DND-41 (cell line): ENCODE measurements around the gene RNF34.

Experiments used
- ATAC-seq: fragments of 200-7000 bp; cut with Tn5 transposase; 3 replicates; pipeline ENCODE4 v1.9.1; 2021; ENCODE audit warnings: low read depth; ENCODE audit not compliant: insufficient read depth
- DNase-seq: peaks from one replicate; pipeline ENCODE4 v3.0.0-alpha.2; 2020
- H2AFZ ChIP-seq: 2 replicates; pipeline ENCODE4 v1.6.0; 2012; ENCODE audit warnings: low read depth, low read length
- H3K27ac ChIP-seq: 2 replicates; pipeline ENCODE4 v1.5.1; 2012; ENCODE audit warnings: low read length, inconsistent platforms
- H3K27me3 ChIP-seq: fragments of 200-600 bp; sonication (generic); 2 replicates; pipeline ENCODE4 v1.6.0; 2012; ENCODE audit warnings: low read length, mild to moderate bottlenecking, inconsistent platforms; ENCODE audit not compliant: insufficient read depth, poor library complexity
- H3K36me3 ChIP-seq: 2 replicates; pipeline ENCODE4 v1.5.1; 2012; ENCODE audit warnings: low read length, inconsistent platforms; ENCODE audit not compliant: insufficient read depth
- H3K4me1 ChIP-seq: 2 replicates; pipeline ENCODE4 v1.5.1; 2012; ENCODE audit warnings: mild to moderate bottlenecking, low read length; ENCODE audit not compliant: insufficient read depth
- H3K4me2 ChIP-seq: 2 replicates; pipeline ENCODE4 v1.6.0; 2012; ENCODE audit warnings: mild to moderate bottlenecking, moderate library complexity, low read length, inconsistent platforms; ENCODE audit not compliant: insufficient read depth
- H3K4me3 ChIP-seq, 2 experiments: fragments of 200-600 bp in 1 of 2; shearing (Covaris generic) in 1 of 2; 2 replicates each; pipeline ENCODE4 v1.5.1; 2012 to 2016; ENCODE audit warnings: inconsistent platforms in 2 of 2, low read length in 2 of 2, mild to moderate bottlenecking in 2 of 2, low read depth in 1 of 2, moderate library complexity in 1 of 2
- H3K79me2 ChIP-seq: 2 replicates; pipeline ENCODE4 v1.6.0; 2012; ENCODE audit warnings: low read length, inconsistent platforms; ENCODE audit not compliant: insufficient read depth
- H3K9ac ChIP-seq: 2 replicates; pipeline ENCODE4 v1.6.0; 2012; ENCODE audit warnings: low read depth, mild to moderate bottlenecking, inconsistent platforms, low read length, moderate library complexity
- H3K9me3 ChIP-seq: 2 replicates; pipeline ENCODE4 v1.5.1; 2012; ENCODE audit warnings: low read length, moderate library complexity, mild to moderate bottlenecking, inconsistent platforms; ENCODE audit not compliant: insufficient read depth, severe bottlenecking
- H4K20me1 ChIP-seq: 2 replicates; pipeline ENCODE4 v1.6.0; 2012; ENCODE audit warnings: low read length; ENCODE audit not compliant: insufficient read depth
- CTCF ChIP-seq: IDR thresholded peaks from 2 replicates; pipeline ENCODE4 v1.5.1; 2012; ENCODE audit warnings: borderline replicate concordance, low read length, moderate library complexity, mild to moderate bottlenecking; ENCODE audit not compliant: poor library complexity, severe bottlenecking; ENCODE audit errors: extremely low read depth
- EZH2 ChIP-seq: IDR thresholded peaks from 3 replicates; pipeline ENCODE4 v1.6.1; 2012; ENCODE audit warnings: borderline replicate concordance, low read depth, mild to moderate bottlenecking, moderate library complexity, low read length, inconsistent platforms; ENCODE audit not compliant: severe bottlenecking

RNF34 gene

DNA sequence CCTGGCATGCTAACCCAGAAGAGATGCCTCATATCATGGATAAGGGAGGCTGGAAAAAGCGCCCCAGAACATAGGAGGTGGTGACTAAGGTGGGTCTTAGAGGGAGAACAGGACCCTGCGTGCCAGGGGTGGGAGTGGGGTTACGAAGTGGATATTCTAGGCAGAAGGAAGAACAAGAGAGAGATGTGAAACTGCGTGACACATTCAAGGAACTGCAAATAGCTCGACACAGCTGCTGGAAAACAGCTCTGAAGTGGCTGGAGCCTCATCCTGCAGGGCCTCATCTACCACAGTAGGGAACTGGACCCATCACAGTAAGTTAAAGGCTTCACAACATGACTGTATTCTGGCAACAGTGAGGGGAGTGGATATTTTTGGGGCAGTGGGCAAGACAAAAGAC is 61.1 kb downstream of the RNF34 start:
- Histone ChIP-seq H4K20me1 (peaks cover 65% of the 10 kb centered on the region), H3K36me3 (peaks cover 33% of the 10 kb centered on the region), H3K27ac (no peak overlapping the region), H2AFZ (no peak overlapping the region), H3K79me2 (peaks cover 99% of the 10 kb centered on the region), H3K4me2 (no peak overlapping the region), H3K9me3 (no peaks in the 10 kb centered on the region), H3K4me1 (peaks cover 18% of the 10 kb centered on the region), H3K4me3 (no peak overlapping the region), H3K27me3 (no peaks in the 10 kb centered on the region), H3K9ac (no peak overlapping the region)
- TF ChIP-seq EZH2 (no peak), CTCF (no peak)
- no peak for DNase-seq
- ATAC-seq = no peak

DNA sequence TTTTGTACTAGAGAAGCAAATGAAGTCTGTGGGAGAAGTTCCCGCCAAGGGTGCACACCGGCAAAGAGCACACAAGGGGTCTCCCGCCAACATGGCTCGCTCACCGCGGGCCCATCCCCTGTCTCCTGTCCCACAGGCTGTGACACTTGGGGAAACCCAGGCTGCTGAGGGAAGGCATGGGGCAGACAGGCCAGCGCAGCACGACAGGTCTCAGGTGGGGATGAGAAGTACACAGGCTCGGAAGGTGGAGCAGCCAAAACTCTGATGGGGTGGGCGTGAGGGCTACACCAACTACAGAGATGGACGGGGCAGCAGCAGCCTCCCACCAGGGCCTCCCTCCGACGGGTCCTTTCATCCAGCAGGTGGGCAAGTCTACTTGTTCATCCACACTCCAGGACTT is 64.4 kb downstream of the RNF34 start:
- no peak overlapping the region for H3K27ac ChIP-seq
- H3K79me2 ChIP-seq = peaks cover 74% of the 10 kb centered on the region
- no peaks in the 10 kb centered on the region for H3K9me3 ChIP-seq
- H3K4me2 ChIP-seq = peak overlapping the region; percentile 23; the same call in 1 of the 2 replicates
- H3K9ac ChIP-seq = no peak overlapping the region
- no peak for TF ChIP-seq EZH2
- TF ChIP-seq CTCF = no peak
- peaks cover 43% of the 10 kb centered on the region for H4K20me1 ChIP-seq
- peaks cover 26% of the 10 kb centered on the region for H3K36me3 ChIP-seq
- no peak overlapping the region for H2AFZ ChIP-seq
- no peak overlapping the region for H3K4me3 ChIP-seq
- DNase-seq (no peak), ATAC-seq (no peak)
- H3K27me3 ChIP-seq = no peaks in the 10 kb centered on the region
- peaks cover 30% of the 10 kb centered on the region for H3K4me1 ChIP-seq

GRCh38 chr12:121465921-121466793 is 66.2 kb downstream of the RNF34 start:
- H2AFZ ChIP-seq = peak overlapping the region; percentile 17
- no peaks in the 10 kb centered on the region for H3K27me3 ChIP-seq
- TF ChIP-seq EZH2 = no peak
- no peak for TF ChIP-seq CTCF
- H3K79me2 ChIP-seq = peaks cover 57% of the 10 kb centered on the region
- H3K27ac ChIP-seq = peak overlapping the region; percentile 9
- H3K4me2 ChIP-seq = peak overlapping the region; percentile 72
- peak overlapping the region; percentile 77 for H3K9ac ChIP-seq
- peaks cover 30% of the 10 kb centered on the region for H3K4me1 ChIP-seq
- H3K4me3 ChIP-seq = peak overlapping the region; percentile 20 to 55; a peak in 3 of 4 replicates
- no peaks in the 10 kb centered on the region for H3K9me3 ChIP-seq
- peak; percentile 59 for DNase-seq
- peaks cover 15% of the 10 kb centered on the region for H3K36me3 ChIP-seq
- peaks cover 33% of the 10 kb centered on the region for H4K20me1 ChIP-seq
- peak; percentile 18; the same call in 2 of the 3 replicates for ATAC-seq
